SK-N-SH (cell line): Measurements from ENCODE around the gene RETREG2. TPM values are rescaled to one million over a fixed set of nuclear protein-coding genes. Genes with fewer than 3 reads are reported as not detected.
A peak's percentile ranks its signal among the peaks of the same experiment; 100 is the strongest.

Experiments used
- CTCF ChIA-PET: fragments of 300-600, 350-600 bp; formaldehyde crosslinking; extraction: SDS; loops from one replicate; lab custom pipeline; 2021; lab: Yijun Ruan, JAX
- POLR2A ChIA-PET: fragments of 350-600 bp; sonication (Branson Sonifier 250); formaldehyde crosslinking; extraction: SDS; loops from one replicate; lab custom pipeline; 2020; ENCODE audit warnings: antibody characterized with exemption, inconsistent platforms; lab: Yijun Ruan, JAX
- DNase-seq: peaks from one replicate; pipeline ENCODE4 v3.0.0; 2012
- H2AFZ ChIP-seq: fragments of 200-600 bp; sonication (generic); 2 replicates; pipeline ENCODE4 v1.8.1; 2016; ENCODE audit warnings: antibody characterized with exemption, mild to moderate bottlenecking, low read depth
- H3F3A ChIP-seq: fragments of 200-600 bp; sonication (generic); replicated peaks from 2 replicates; pipeline ENCODE3; 2016; ENCODE audit warnings: antibody characterized with exemption, mild to moderate bottlenecking; ENCODE audit not compliant: insufficient read depth
- H3K27ac ChIP-seq, 2 experiments: fragments of 200-500 bp in 1 of 2; fragments of 200-600 bp in 1 of 2; sonication (Bioruptor generic) in 1 of 2; sonication (generic), shearing (Covaris generic) in 1 of 2; 2 replicates each; pipeline versions ENCODE4 v1.5.1 to v1.6.1; 2014 to 2016; ENCODE audit warnings: low read depth in 2 of 2, inconsistent platforms in 1 of 2, low read length in 1 of 2, mild to moderate bottlenecking in 1 of 2, mixed read lengths in 1 of 2
- H3K27me3 ChIP-seq: fragments of 200-600 bp; sonication (generic), shearing (Covaris generic); 2 replicates; pipeline ENCODE4 v1.6.1; 2016; ENCODE audit warnings: mixed run types; ENCODE audit not compliant: insufficient read depth
- H3K36me3 ChIP-seq, 2 experiments: fragments of 200-500 bp in 1 of 2; fragments of 200-600 bp in 1 of 2; sonication (Bioruptor generic) in 1 of 2; sonication (generic) in 1 of 2; replicated peaks in 1 of 2; 2 replicates each; pipeline versions ENCODE3 to v1.5.1; 2014 to 2016; ENCODE audit warnings: low read length in 1 of 2, mild to moderate bottlenecking in 1 of 2; ENCODE audit not compliant: insufficient read depth in 2 of 2, control insufficient read depth in 1 of 2
- H3K4me1 ChIP-seq, 2 experiments: fragments of 200-500 bp in 1 of 2; fragments of 200-600 bp in 1 of 2; sonication (Bioruptor generic) in 1 of 2; sonication (generic), shearing (Covaris generic) in 1 of 2; 2 replicates each; pipeline versions ENCODE4 v1.5.1 to v1.6.1; 2014 to 2016; ENCODE audit warnings: low read depth in 1 of 2, low read length in 1 of 2, mixed run types in 1 of 2; ENCODE audit not compliant: insufficient read depth in 2 of 2, control insufficient read depth in 1 of 2
- H3K4me2 ChIP-seq: fragments of 200-600 bp; sonication (generic), shearing (Covaris generic); 2 replicates; pipeline ENCODE4 v1.6.1; 2017; ENCODE audit warnings: mixed run types
- H3K4me3 ChIP-seq, 2 experiments: fragments of 200-500 bp in 1 of 2; fragments of 200-600 bp in 1 of 2; sonication (Bioruptor generic) in 1 of 2; sonication (generic), shearing (Covaris generic) in 1 of 2; 2 replicates each; pipeline versions ENCODE4 v1.5.1 to v1.8.1; 2014 to 2016; ENCODE audit warnings: low read depth in 2 of 2, inconsistent platforms in 1 of 2, low read length in 1 of 2, mild to moderate bottlenecking in 1 of 2, mixed read lengths in 1 of 2, moderate library complexity in 1 of 2
- H3K79me2 ChIP-seq: fragments of 200-600 bp; sonication (generic); 2 replicates; pipeline ENCODE4 v1.8.1; 2017; ENCODE audit warnings: mild to moderate bottlenecking; ENCODE audit not compliant: insufficient read depth
- H3K9ac ChIP-seq: fragments of 200-600 bp; sonication (generic); 2 replicates; pipeline ENCODE4 v1.6.1; 2017; ENCODE audit warnings: mixed run types
- H3K9me2 ChIP-seq: fragments of 200-600 bp; sonication (generic); 2 replicates; pipeline ENCODE4 v1.6.1; 2017; ENCODE audit warnings: mixed run types
- H3K9me3 ChIP-seq: fragments of 200-600 bp; sonication (generic); 2 replicates; pipeline ENCODE4 v1.6.1; 2017; ENCODE audit warnings: mixed run types, mild to moderate bottlenecking, moderate library complexity
- H4K20me1 ChIP-seq: fragments of 200-600 bp; sonication (generic); 2 replicates; pipeline ENCODE4 v1.6.1; 2017; ENCODE audit warnings: mild to moderate bottlenecking, mixed run types; ENCODE audit not compliant: insufficient read depth
- CHD2 ChIP-seq: fragments of 150-350 bp; IDR thresholded peaks from 2 replicates; pipeline ENCODE4 v1.6.1; 2018; ENCODE audit warnings: low read length; ENCODE audit not compliant: partially characterized antibody
- ELF1 ChIP-seq: IDR thresholded peaks from 2 replicates; pipeline ENCODE4 v1.4.0; 2012
- EP300 ChIP-seq, 2 experiments: IDR thresholded peaks; 2 replicates each; pipeline versions ENCODE4 v1.4.0 to v1.6.1; 2012; ENCODE audit warnings: borderline replicate concordance in 1 of 2, low read depth in 1 of 2, low read length in 1 of 2
- EZH2phosphoT487 ChIP-seq: fragments of 200-600 bp; sonication (generic); IDR thresholded peaks from 2 replicates; pipeline ENCODE4 v1.6.1; 2017; ENCODE audit warnings: low read depth, mixed run types, mild to moderate bottlenecking, antibody characterized with exemption, moderate library complexity, borderline replicate concordance
- FOSL2 ChIP-seq: IDR thresholded peaks from 2 replicates; pipeline ENCODE4 v1.4.0; 2012; ENCODE audit warnings: low read depth, mild to moderate bottlenecking, moderate library complexity, borderline replicate concordance
- FOXM1 ChIP-seq: IDR thresholded peaks from 2 replicates; pipeline ENCODE4 v1.4.0; 2012; ENCODE audit warnings: low read depth, mild to moderate bottlenecking
- GABPA ChIP-seq: IDR thresholded peaks from 2 replicates; pipeline ENCODE4 v1.4.0; 2012; ENCODE audit warnings: low read depth, mild to moderate bottlenecking
- GATA2 ChIP-seq: sonication (generic); formaldehyde crosslinking; IDR thresholded peaks from 2 replicates; pipeline ENCODE4 v1.5.0; 2020; ENCODE audit warnings: mild to moderate bottlenecking, missing genetic modification reagents
- MEF2A ChIP-seq: IDR thresholded peaks from 2 replicates; pipeline ENCODE4 v1.4.0; 2012; ENCODE audit warnings: low read depth, borderline replicate concordance
- MXI1 ChIP-seq: IDR thresholded peaks from 2 replicates; pipeline ENCODE4 v1.6.1; 2012; ENCODE audit warnings: mild to moderate bottlenecking, low read depth, low read length, improper control_type of control experiment
- NFIC ChIP-seq: IDR thresholded peaks from 2 replicates; pipeline ENCODE4 v1.4.0; 2012; ENCODE audit warnings: borderline replicate concordance
- NRF1 ChIP-seq: IDR thresholded peaks from 2 replicates; pipeline ENCODE4 v1.6.1; 2012; ENCODE audit warnings: low read depth, mild to moderate bottlenecking, low read length
- PBX3 ChIP-seq: IDR thresholded peaks from 2 replicates; pipeline ENCODE4; 2012
- RAD21 ChIP-seq: IDR thresholded peaks from 2 replicates; pipeline ENCODE4 v1.6.1; 2012; ENCODE audit warnings: mild to moderate bottlenecking, low read length
- RFX5 ChIP-seq: IDR thresholded peaks from 2 replicates; pipeline ENCODE4 v1.6.1; 2012; ENCODE audit warnings: mild to moderate bottlenecking, improper control_type of control experiment, low read length
- RXRA ChIP-seq: IDR thresholded peaks from 2 replicates; pipeline ENCODE4 v1.4.0; 2012; ENCODE audit warnings: low read depth, mild to moderate bottlenecking, borderline replicate concordance
- SIN3A ChIP-seq: IDR thresholded peaks from 2 replicates; pipeline ENCODE4 v1.6.1; 2012; ENCODE audit warnings: low read depth, mild to moderate bottlenecking, low read length, moderate library complexity, borderline replicate concordance
- TAF1 ChIP-seq: IDR thresholded peaks from 2 replicates; pipeline ENCODE4 v1.6.1; 2012; ENCODE audit warnings: low read depth, mild to moderate bottlenecking, low read length, moderate library complexity, borderline replicate concordance
- TCF12 ChIP-seq: IDR thresholded peaks from 2 replicates; pipeline ENCODE4 v1.4.0; 2012
- TEAD4 ChIP-seq: IDR thresholded peaks from 2 replicates; pipeline ENCODE4 v1.4.0; 2012; ENCODE audit warnings: mild to moderate bottlenecking, borderline replicate concordance; ENCODE audit not compliant: insufficient read depth
- USF2 ChIP-seq: fragments of 150-350 bp; IDR thresholded peaks from 2 replicates; pipeline ENCODE4 v1.6.1; 2017; ENCODE audit warnings: antibody characterized with exemption, low read length, low read depth, borderline replicate concordance
- WGBS: methylation state at CpG from one replicate; pipeline ENCODE4 v1.1.6; 2017; ENCODE audit warnings: low lambda C conversion rate; 5-methylcytosine and 5-hydroxymethylcytosine counted together
- polyA plus RNA-seq, 3 experiments: library from polyadenylated mRNA; depleted of rRNA; stranded (reverse); fragments of >200 nt; gene quantifications; 2 replicates each; pipeline ENCODE4 v1.2.3, GENCODE V29; 2012
- TF ChIP-seq, protein P1 (sequence below): fragments of 150-350 bp; IDR thresholded peaks from 2 replicates; pipeline ENCODE4 v1.6.1; 2016; ENCODE audit warnings: mild to moderate bottlenecking, low read depth, low read length
- TF ChIP-seq, protein P2 (sequence below): IDR thresholded peaks from 2 replicates; pipeline ENCODE4 v1.4.0; 2012; ENCODE audit warnings: low read depth, borderline replicate concordance
- TF ChIP-seq, protein P3 (sequence below): IDR thresholded peaks from 2 replicates; pipeline ENCODE4 v1.6.1; 2012; ENCODE audit warnings: mild to moderate bottlenecking, low read depth, low read length, moderate library complexity
- TF ChIP-seq, protein P4 (sequence below): fragments of 200-600 bp; sonication (generic); IDR thresholded peaks from 2 replicates; pipeline ENCODE4 v1.6.1; 2017; ENCODE audit warnings: antibody characterized with exemption, mild to moderate bottlenecking, moderate library complexity

Gene RETREG2
- polyA plus RNA-seq, 1 of the 3 experiments (the other 2 are of a cell fraction), result 74.6 TPM

DNA sequence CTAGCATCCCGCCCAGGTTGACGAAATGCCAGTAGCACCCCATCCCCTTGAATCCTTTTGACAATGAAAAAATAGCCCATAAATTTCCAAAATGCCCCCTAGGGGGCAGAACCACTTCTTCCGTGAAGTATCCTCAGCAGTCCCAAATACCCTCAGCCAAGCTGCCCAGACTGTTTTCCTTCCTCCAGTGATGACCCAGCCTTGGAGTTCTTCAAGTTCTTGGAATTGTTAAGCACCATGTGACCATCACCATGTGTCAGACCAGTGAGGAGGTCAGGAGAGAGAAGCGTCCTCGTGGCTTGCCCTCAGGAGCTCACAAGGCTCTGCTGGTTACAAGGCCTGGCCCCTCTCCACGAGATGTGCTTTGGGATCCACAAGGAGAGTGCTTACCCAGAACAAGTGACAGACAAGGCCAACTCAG is 6.8 kb upstream of the RETREG2 start:
- Histone ChIP-seq H3K27me3 (no peaks in the 10 kb centered on the region), H3K9me3 (no peaks in the 10 kb centered on the region), H4K20me1 (no peaks in the 10 kb centered on the region), H3K79me2 (peaks cover 9% of the 10 kb centered on the region; the same call in 1 of the 2 replicates), H2AFZ (no peak overlapping the region), H3K4me1 (peaks cover 0 to 8% of the 10 kb centered on the region in 2 experiments; a peak in 2 of 4 replicates), H3K4me3 (no peak overlapping the region; a peak in 1 of 4 replicates), H3K27ac (peak overlapping the region; percentile 4 to 5; a peak in 2 of 4 replicates), H3K9ac (no peak overlapping the region), H3F3A (peaks cover 7% of the 10 kb centered on the region), H3K4me2 (no peak overlapping the region), H3K9me2 (no peaks in the 10 kb centered on the region), H3K36me3 (peaks cover 11 to 32% of the 10 kb centered on the region in 2 experiments)
- WGBS, result 49% methylated on average over 5 of the region's 6 CpGs
- CTCF ChIA-PET, result interaction anchor here (0.5 to 8.7 kb wide), 40 partner anchors 9 to 359 kb away, joined by 3 to 104 read pairs (median 4); partner anchors contain the start of genes ABCB6, DNAJB2, GLB1L and NHEJ1
- POLR2A ChIA-PET, result interaction anchor here (0.8 kb wide), 1 partner anchor 124 kb away, joined by 3 read pairs; no protein-coding TSS in a partner anchor
- peak; percentile 73 for DNase-seq
- TF ChIP-seq RFX5 (no peak), TEAD4 (no peak), EZH2phosphoT487 (no peak), MXI1 (no peak), GABPA (no peak), FOXM1 (no peak), RXRA (no peak), NFIC (no peak), ELF1 (no peak), TCF12 (no peak), PBX3 (no peak), USF2 (no peak), RAD21 (peak; percentile 62), MEF2A (no peak), EP300 (IDR thresholded peaks at IDR 0.05; ENCODE audit: borderline replicate concordance in 1 of 2, low read depth in 1 of 2, low read length in 1 of 2) (no peak), NRF1 (no peak), CHD2 (no peak), FOSL2 (no peak), SIN3A (no peak), TAF1 (no peak), GATA2 (CRISPR knock-in tag) (no peak)
- TF ChIP-seq, protein P1, sequence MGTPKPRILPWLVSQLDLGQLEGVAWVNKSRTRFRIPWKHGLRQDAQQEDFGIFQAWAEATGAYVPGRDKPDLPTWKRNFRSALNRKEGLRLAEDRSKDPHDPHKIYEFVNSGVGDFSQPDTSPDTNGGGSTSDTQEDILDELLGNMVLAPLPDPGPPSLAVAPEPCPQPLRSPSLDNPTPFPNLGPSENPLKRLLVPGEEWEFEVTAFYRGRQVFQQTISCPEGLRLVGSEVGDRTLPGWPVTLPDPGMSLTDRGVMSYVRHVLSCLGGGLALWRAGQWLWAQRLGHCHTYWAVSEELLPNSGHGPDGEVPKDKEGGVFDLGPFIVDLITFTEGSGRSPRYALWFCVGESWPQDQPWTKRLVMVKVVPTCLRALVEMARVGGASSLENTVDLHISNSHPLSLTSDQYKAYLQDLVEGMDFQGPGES, result no peak
- TF ChIP-seq, protein P2, sequence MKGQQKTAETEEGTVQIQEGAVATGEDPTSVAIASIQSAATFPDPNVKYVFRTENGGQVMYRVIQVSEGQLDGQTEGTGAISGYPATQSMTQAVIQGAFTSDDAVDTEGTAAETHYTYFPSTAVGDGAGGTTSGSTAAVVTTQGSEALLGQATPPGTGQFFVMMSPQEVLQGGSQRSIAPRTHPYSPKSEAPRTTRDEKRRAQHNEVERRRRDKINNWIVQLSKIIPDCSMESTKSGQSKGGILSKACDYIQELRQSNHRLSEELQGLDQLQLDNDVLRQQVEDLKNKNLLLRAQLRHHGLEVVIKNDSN, result no peak; the same call in 1 of the 2 replicates
- TF ChIP-seq, protein P3, sequence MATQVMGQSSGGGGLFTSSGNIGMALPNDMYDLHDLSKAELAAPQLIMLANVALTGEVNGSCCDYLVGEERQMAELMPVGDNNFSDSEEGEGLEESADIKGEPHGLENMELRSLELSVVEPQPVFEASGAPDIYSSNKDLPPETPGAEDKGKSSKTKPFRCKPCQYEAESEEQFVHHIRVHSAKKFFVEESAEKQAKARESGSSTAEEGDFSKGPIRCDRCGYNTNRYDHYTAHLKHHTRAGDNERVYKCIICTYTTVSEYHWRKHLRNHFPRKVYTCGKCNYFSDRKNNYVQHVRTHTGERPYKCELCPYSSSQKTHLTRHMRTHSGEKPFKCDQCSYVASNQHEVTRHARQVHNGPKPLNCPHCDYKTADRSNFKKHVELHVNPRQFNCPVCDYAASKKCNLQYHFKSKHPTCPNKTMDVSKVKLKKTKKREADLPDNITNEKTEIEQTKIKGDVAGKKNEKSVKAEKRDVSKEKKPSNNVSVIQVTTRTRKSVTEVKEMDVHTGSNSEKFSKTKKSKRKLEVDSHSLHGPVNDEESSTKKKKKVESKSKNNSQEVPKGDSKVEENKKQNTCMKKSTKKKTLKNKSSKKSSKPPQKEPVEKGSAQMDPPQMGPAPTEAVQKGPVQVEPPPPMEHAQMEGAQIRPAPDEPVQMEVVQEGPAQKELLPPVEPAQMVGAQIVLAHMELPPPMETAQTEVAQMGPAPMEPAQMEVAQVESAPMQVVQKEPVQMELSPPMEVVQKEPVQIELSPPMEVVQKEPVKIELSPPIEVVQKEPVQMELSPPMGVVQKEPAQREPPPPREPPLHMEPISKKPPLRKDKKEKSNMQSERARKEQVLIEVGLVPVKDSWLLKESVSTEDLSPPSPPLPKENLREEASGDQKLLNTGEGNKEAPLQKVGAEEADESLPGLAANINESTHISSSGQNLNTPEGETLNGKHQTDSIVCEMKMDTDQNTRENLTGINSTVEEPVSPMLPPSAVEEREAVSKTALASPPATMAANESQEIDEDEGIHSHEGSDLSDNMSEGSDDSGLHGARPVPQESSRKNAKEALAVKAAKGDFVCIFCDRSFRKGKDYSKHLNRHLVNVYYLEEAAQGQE, result no peak
- TF ChIP-seq, protein P4, sequence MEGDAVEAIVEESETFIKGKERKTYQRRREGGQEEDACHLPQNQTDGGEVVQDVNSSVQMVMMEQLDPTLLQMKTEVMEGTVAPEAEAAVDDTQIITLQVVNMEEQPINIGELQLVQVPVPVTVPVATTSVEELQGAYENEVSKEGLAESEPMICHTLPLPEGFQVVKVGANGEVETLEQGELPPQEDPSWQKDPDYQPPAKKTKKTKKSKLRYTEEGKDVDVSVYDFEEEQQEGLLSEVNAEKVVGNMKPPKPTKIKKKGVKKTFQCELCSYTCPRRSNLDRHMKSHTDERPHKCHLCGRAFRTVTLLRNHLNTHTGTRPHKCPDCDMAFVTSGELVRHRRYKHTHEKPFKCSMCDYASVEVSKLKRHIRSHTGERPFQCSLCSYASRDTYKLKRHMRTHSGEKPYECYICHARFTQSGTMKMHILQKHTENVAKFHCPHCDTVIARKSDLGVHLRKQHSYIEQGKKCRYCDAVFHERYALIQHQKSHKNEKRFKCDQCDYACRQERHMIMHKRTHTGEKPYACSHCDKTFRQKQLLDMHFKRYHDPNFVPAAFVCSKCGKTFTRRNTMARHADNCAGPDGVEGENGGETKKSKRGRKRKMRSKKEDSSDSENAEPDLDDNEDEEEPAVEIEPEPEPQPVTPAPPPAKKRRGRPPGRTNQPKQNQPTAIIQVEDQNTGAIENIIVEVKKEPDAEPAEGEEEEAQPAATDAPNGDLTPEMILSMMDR, result peak; percentile 81
